ENCODE measurements around the gene C5orf46. TPM values are rescaled to one million over a fixed set of nuclear protein-coding genes. Genes with fewer than 3 reads are reported as not detected.

Gene C5orf46
- total RNA-seq, 1 donor from 2014 or later = not detected

DNA sequence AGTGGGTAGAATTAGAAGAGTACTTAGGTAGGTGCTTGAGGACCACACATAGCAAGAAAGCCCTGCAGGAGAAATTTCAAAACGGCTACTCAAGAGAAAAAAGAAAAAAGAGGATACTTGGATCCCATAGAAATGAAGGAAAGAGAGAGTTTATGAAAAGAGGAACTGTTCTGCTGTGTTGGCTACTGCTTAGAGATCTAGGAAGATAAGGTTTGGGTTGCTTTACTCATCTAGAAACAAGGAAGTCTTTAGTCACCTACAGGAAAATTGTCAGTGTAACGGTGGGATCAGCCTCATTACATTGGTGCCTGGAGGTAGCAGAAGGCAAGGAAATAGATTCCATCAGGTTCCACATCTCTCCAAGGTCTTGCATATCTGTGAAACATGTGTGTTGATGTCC lies 14.8 kb upstream of the C5orf46 start:
- H3K4me1 ChIP-seq (ENCODE audit: control insufficient read depth in 3 of 3, insufficient read depth in 3 of 3, low read length in 3 of 3) = no peaks in the 10 kb centered on the region
- no peak overlapping the region for H3K4me3 ChIP-seq (ENCODE audit: low read length in 3 of 3)
- no peaks in the 10 kb centered on the region for H3K9me3 ChIP-seq (ENCODE audit: control insufficient read depth in 3 of 3, low read length in 3 of 3)
- no peak overlapping the region for H3K9ac ChIP-seq (ENCODE audit: low read depth in 1 of 3, low read length in 3 of 3)
- no peaks in the 10 kb centered on the region for H3K27me3 ChIP-seq (ENCODE audit: control insufficient read depth in 3 of 3, insufficient read depth in 3 of 3, low read length in 3 of 3)
- no peaks in the 10 kb centered on the region for H3K36me3 ChIP-seq (ENCODE audit: control insufficient read depth in 3 of 3, insufficient read depth in 3 of 3, low read length in 3 of 3)
- H3K27ac ChIP-seq (ENCODE audit: low read depth, low read length) = no peak overlapping the region

DNA sequence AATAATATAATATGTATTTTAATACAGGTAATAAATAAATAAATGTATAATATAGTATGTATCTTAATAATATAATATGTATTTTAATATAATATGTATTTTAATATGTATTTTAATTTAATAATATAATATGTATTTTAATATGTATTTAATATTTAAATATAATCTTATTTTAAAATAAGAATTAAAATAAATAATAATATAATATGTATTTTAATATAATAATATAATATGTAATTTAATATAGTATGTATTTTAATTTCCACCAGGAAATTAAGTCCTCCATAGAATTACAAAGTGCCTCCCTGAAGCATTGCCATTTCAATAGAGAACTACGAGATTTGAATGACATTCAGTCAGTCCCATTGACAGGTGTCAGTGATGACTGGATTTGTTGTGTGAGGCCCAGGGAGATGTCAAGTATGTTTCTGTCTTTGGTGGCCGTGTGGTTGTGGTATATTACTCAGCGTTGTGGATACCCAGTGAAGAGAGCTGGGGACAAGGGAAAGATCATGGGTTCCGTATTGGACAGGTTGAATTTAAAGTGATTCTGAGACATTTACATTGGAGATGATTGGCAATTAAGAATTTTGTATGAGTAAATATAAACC lies 14.2 kb upstream of the C5orf46 start:
- Histone ChIP-seq H3K27me3 (ENCODE audit: control insufficient read depth in 3 of 3, insufficient read depth in 3 of 3, low read length in 3 of 3) (no peaks in the 10 kb centered on the region), H3K9me3 (ENCODE audit: control insufficient read depth in 3 of 3, low read length in 3 of 3) (no peaks in the 10 kb centered on the region), H3K9ac (ENCODE audit: low read depth in 1 of 3, low read length in 3 of 3) (no peak overlapping the region), H3K36me3 (ENCODE audit: control insufficient read depth in 3 of 3, insufficient read depth in 3 of 3, low read length in 3 of 3) (no peaks in the 10 kb centered on the region), H3K4me1 (ENCODE audit: control insufficient read depth in 3 of 3, insufficient read depth in 3 of 3, low read length in 3 of 3) (no peaks in the 10 kb centered on the region), H3K4me3 (ENCODE audit: low read length in 3 of 3) (no peak overlapping the region), H3K27ac (ENCODE audit: low read depth, low read length) (no peak overlapping the region)

DNA sequence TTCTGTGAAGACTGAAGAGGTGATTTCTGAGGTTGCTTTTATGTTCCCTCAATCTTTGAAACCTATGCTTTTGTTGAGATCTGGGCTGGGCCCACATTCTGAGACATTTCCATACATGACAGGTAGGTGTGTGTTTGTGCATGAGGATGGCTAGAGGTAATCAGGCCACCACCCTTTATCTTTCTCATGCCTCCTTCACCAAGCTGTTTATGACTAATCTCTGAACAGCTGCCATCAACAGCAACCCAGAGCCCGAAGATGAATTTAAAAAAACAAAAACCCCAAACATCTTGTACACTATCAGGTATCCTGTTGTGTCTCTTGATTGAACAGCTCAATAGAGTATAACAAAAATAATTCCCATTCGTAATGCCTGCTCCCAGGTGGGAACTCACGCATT lies 12.6 kb upstream of the C5orf46 start:
- no peak overlapping the region for H3K4me3 ChIP-seq (ENCODE audit: low read length in 3 of 3)
- H3K36me3 ChIP-seq (ENCODE audit: control insufficient read depth in 3 of 3, insufficient read depth in 3 of 3, low read length in 3 of 3) = no peaks in the 10 kb centered on the region
- no peak overlapping the region for H3K9ac ChIP-seq (ENCODE audit: low read depth in 1 of 3, low read length in 3 of 3)
- no peak overlapping the region for H3K27ac ChIP-seq (ENCODE audit: low read depth, low read length)
- H3K9me3 ChIP-seq (ENCODE audit: control insufficient read depth in 3 of 3, low read length in 3 of 3) = no peaks in the 10 kb centered on the region
- H3K27me3 ChIP-seq (ENCODE audit: control insufficient read depth in 3 of 3, insufficient read depth in 3 of 3, low read length in 3 of 3) = no peaks in the 10 kb centered on the region
- H3K4me1 ChIP-seq (ENCODE audit: control insufficient read depth in 3 of 3, insufficient read depth in 3 of 3, low read length in 3 of 3) = no peaks in the 10 kb centered on the region

DNA sequence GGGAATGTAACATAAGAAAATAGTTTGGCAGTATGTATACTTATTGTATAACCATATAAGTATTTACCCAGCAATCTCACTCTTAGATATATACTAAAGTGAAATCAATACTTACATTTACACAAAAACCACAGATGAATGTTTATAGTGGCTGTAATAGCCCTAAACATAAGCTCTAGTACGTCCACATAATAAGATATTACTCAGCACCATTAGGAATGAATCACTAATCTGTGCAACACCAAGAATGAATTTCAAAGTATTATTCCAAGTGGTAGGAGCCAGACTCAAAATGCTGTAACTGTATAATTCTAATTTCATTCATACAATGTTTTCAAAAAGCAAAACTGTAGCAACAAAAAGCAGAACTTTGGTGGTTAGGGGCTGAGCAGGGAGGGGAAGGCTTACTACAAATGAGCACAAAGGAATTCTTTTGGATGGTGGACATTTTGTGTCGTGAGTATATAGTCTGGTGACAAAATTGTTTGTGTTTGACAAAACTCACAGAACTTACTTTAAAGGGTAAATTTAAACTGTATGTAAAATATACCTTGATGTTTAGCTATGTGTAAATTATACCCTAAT lies 11.9 kb upstream of the C5orf46 start:
- H3K27ac ChIP-seq (ENCODE audit: low read depth, low read length) = no peak overlapping the region
- H3K9ac ChIP-seq (ENCODE audit: low read depth in 1 of 3, low read length in 3 of 3) = no peak overlapping the region
- no peaks in the 10 kb centered on the region for H3K9me3 ChIP-seq (ENCODE audit: control insufficient read depth in 3 of 3, low read length in 3 of 3)
- no peak overlapping the region for H3K4me3 ChIP-seq (ENCODE audit: low read length in 3 of 3)
- no peaks in the 10 kb centered on the region for H3K27me3 ChIP-seq (ENCODE audit: control insufficient read depth in 3 of 3, insufficient read depth in 3 of 3, low read length in 3 of 3)
- no peaks in the 10 kb centered on the region for H3K4me1 ChIP-seq (ENCODE audit: control insufficient read depth in 3 of 3, insufficient read depth in 3 of 3, low read length in 3 of 3)
- H3K36me3 ChIP-seq (ENCODE audit: control insufficient read depth in 3 of 3, insufficient read depth in 3 of 3, low read length in 3 of 3) = no peaks in the 10 kb centered on the region

DNA sequence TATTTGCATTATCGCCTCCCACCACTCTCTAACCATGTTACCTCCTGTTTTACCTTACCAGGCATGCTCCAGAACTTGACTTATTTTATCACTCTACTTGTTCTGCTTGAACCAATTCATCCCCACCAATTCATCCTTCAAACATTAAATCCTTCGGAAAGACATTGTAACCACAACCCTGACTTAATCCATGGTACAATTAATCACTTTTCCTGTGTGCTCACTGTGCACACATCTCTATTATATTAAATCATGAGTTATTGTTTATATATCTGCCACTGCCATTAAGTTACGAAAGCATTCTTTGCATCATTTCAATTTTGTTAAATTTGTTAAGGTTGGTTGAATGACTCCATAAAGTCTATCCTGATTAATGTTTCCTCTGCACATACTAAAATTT lies 7.4 kb upstream of the C5orf46 start:
- no peak overlapping the region for H3K9ac ChIP-seq (ENCODE audit: low read depth in 1 of 3, low read length in 3 of 3)
- H3K4me1 ChIP-seq (ENCODE audit: control insufficient read depth in 3 of 3, insufficient read depth in 3 of 3, low read length in 3 of 3) = no peaks in the 10 kb centered on the region

DNA sequence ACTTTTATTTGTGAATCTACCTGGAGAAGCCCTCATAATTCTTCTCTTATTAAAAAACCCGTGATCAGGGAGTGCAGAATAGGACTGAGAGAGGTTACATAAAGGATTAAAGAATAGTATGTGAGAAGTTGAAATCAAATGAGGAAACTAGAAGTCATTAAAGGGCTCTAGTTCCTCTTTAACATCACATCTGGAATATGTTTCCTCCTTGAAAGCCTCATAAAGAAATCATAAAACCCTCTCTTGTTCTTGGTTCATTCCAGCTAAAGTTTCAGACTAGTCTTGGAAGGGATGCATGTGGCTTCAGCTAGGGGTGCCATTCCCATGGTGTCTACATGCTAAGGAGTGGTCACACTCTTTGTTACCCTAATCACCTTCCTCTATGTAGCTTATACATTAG lies 5.7 kb upstream of the C5orf46 start:
- H3K27ac ChIP-seq (ENCODE audit: low read depth, low read length) = no peak overlapping the region
- H3K9ac ChIP-seq (ENCODE audit: low read depth in 1 of 3, low read length in 3 of 3) = no peak overlapping the region
- no peaks in the 10 kb centered on the region for H3K36me3 ChIP-seq (ENCODE audit: control insufficient read depth in 3 of 3, insufficient read depth in 3 of 3, low read length in 3 of 3)

More for the DNA sequence above, 7.4 kb upstream of the C5orf46 start:
- Histone ChIP-seq H3K27ac (ENCODE audit: low read depth, low read length) (no peak overlapping the region), H3K27me3 (ENCODE audit: control insufficient read depth in 3 of 3, insufficient read depth in 3 of 3, low read length in 3 of 3) (no peaks in the 10 kb centered on the region), H3K36me3 (ENCODE audit: control insufficient read depth in 3 of 3, insufficient read depth in 3 of 3, low read length in 3 of 3) (no peaks in the 10 kb centered on the region), H3K4me3 (ENCODE audit: low read length in 3 of 3) (no peak overlapping the region), H3K9me3 (ENCODE audit: control insufficient read depth in 3 of 3, low read length in 3 of 3) (no peaks in the 10 kb centered on the region)

DNA sequence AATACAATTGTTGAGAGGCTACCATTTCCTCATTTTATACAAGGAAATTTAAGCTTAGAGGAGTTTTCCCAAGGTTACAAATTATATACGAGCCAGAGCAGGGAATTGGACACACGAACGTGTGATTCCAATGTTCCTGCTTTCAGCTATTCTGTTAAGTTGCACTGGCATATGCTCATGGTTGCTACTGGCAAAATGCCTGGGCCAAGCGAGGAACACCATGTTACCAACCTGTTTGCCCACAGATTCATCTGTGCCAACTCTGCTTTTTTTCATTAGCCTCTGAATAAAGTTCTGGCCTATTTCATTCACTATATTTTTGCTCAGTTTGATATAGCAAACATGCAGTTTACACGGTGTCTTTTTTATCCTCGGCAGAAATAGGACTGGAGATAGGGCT lies 5.1 kb upstream of the C5orf46 start:
- no peaks in the 10 kb centered on the region for H3K27me3 ChIP-seq (ENCODE audit: control insufficient read depth in 3 of 3, insufficient read depth in 3 of 3, low read length in 3 of 3)
- H3K27ac ChIP-seq (ENCODE audit: low read depth, low read length) = no peak overlapping the region
- no peaks in the 10 kb centered on the region for H3K9me3 ChIP-seq (ENCODE audit: control insufficient read depth in 3 of 3, low read length in 3 of 3)
- no peak overlapping the region for H3K9ac ChIP-seq (ENCODE audit: low read depth in 1 of 3, low read length in 3 of 3)
- no peaks in the 10 kb centered on the region for H3K36me3 ChIP-seq (ENCODE audit: control insufficient read depth in 3 of 3, insufficient read depth in 3 of 3, low read length in 3 of 3)
- no peaks in the 10 kb centered on the region for H3K4me1 ChIP-seq (ENCODE audit: control insufficient read depth in 3 of 3, insufficient read depth in 3 of 3, low read length in 3 of 3)
- no peak overlapping the region for H3K4me3 ChIP-seq (ENCODE audit: low read length in 3 of 3)

More for the DNA sequence above, 5.7 kb upstream of the C5orf46 start:
- H3K9me3 ChIP-seq (ENCODE audit: control insufficient read depth in 3 of 3, low read length in 3 of 3) = no peaks in the 10 kb centered on the region
- no peaks in the 10 kb centered on the region for H3K4me1 ChIP-seq (ENCODE audit: control insufficient read depth in 3 of 3, insufficient read depth in 3 of 3, low read length in 3 of 3)
- no peak overlapping the region for H3K4me3 ChIP-seq (ENCODE audit: low read length in 3 of 3)
- H3K27me3 ChIP-seq (ENCODE audit: control insufficient read depth in 3 of 3, insufficient read depth in 3 of 3, low read length in 3 of 3) = no peaks in the 10 kb centered on the region

DNA sequence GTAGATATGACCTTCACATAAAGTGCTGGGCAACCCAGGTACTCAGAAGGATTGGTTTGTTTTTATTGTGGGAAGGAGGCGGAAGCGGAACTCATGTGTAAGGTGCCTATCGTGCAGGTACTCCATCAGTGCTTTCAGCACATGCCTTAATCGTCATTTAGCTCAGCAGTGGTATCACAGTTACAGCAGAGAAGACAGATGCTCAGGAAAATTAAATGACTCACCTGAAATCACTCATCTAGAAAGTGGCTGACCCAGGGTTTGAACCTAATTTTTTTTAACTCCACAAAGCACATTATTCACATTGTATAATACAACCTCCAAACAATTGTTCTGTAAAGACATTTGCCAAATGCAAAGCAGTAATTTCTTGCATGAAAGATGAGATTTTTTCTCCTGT lies 2.2 kb downstream of the C5orf46 start:
- Histone ChIP-seq H3K27ac (ENCODE audit: low read depth, low read length) (no peak overlapping the region), H3K9ac (ENCODE audit: low read depth in 1 of 3, low read length in 3 of 3) (no peak overlapping the region), H3K4me3 (ENCODE audit: low read length in 3 of 3) (no peak overlapping the region), H3K9me3 (ENCODE audit: control insufficient read depth in 3 of 3, low read length in 3 of 3) (no peaks in the 10 kb centered on the region), H3K36me3 (ENCODE audit: control insufficient read depth in 3 of 3, insufficient read depth in 3 of 3, low read length in 3 of 3) (no peaks in the 10 kb centered on the region), H3K4me1 (ENCODE audit: control insufficient read depth in 3 of 3, insufficient read depth in 3 of 3, low read length in 3 of 3) (no peaks in the 10 kb centered on the region), H3K27me3 (ENCODE audit: control insufficient read depth in 3 of 3, insufficient read depth in 3 of 3, low read length in 3 of 3) (no peaks in the 10 kb centered on the region)

DNA sequence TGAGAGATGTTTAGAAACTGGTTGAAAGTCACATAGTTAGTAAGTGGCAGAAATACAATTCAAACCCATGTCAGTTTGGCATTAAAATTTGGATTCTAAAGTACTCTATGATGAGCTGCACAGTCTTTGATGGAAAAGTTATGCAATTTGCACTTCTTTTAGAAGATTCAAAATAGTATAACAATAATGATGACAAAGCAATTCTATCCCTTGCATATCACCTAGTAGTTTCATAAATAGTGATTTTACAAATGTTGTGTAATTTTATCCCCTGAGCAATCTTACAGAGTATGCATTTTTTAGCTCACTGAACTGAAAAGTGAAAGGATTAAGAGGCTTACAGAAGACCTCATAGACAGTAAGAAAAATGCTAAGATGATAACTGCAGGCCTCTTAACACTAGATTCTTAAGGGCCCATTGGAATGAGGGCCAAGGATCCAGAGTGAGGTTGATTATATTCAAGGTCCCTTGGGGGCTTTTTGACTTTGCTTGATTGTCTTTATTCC lies 3.7 kb downstream of the C5orf46 start:
- H3K36me3 ChIP-seq (ENCODE audit: control insufficient read depth in 3 of 3, insufficient read depth in 3 of 3, low read length in 3 of 3) = no peaks in the 10 kb centered on the region
- no peaks in the 10 kb centered on the region for H3K9me3 ChIP-seq (ENCODE audit: control insufficient read depth in 3 of 3, low read length in 3 of 3)
- no peaks in the 10 kb centered on the region for H3K27me3 ChIP-seq (ENCODE audit: control insufficient read depth in 3 of 3, insufficient read depth in 3 of 3, low read length in 3 of 3)
- no peak overlapping the region for H3K9ac ChIP-seq (ENCODE audit: low read depth in 1 of 3, low read length in 3 of 3)
- no peak overlapping the region for H3K4me3 ChIP-seq (ENCODE audit: low read length in 3 of 3)
- H3K27ac ChIP-seq (ENCODE audit: low read depth, low read length) = no peak overlapping the region
- no peaks in the 10 kb centered on the region for H3K4me1 ChIP-seq (ENCODE audit: control insufficient read depth in 3 of 3, insufficient read depth in 3 of 3, low read length in 3 of 3)

DNA sequence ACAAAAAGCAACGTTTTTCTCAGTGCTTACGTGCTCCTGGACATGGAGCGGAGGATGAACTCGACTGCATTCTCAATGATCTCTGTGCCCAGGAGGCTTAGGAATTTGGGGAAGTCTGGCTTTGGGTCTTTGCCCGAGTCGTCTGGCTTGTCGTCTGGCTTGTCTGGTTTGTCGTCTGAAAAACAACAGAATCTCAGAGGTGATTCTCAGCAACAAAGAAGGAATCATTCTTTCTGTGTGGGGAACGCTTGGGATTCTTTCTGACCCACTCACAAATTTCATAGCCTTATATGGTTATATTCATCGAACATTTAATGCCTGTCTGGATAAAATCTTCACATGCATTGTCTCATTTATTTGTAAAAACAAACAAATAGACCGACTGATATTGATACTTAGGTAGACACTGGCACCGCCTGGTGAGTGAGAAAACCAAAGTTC lies 4.7 kb downstream of the C5orf46 start:
- H3K27ac ChIP-seq (ENCODE audit: low read depth, low read length) = no peak overlapping the region
- no peak overlapping the region for H3K9ac ChIP-seq (ENCODE audit: low read depth in 1 of 3, low read length in 3 of 3)
- H3K36me3 ChIP-seq (ENCODE audit: control insufficient read depth in 3 of 3, insufficient read depth in 3 of 3, low read length in 3 of 3) = no peaks in the 10 kb centered on the region
- no peaks in the 10 kb centered on the region for H3K4me1 ChIP-seq (ENCODE audit: control insufficient read depth in 3 of 3, insufficient read depth in 3 of 3, low read length in 3 of 3)
- H3K9me3 ChIP-seq (ENCODE audit: control insufficient read depth in 3 of 3, low read length in 3 of 3) = no peaks in the 10 kb centered on the region
- no peak overlapping the region for H3K4me3 ChIP-seq (ENCODE audit: low read length in 3 of 3)
- H3K27me3 ChIP-seq (ENCODE audit: control insufficient read depth in 3 of 3, insufficient read depth in 3 of 3, low read length in 3 of 3) = no peaks in the 10 kb centered on the region

All from skeletal muscle tissue (tissue), 4 donors.